Heart left ventricle (tissue), 16 donors: ENCODE measurements around the gene MS4A6E. TPM values are rescaled to one million over a fixed set of nuclear protein-coding genes. Genes with fewer than 3 reads are reported as not detected.
A peak's percentile ranks its signal among the peaks of the same experiment; 100 is the strongest.
"Not testable (repeated sequence)": the region's sequence is repeated elsewhere in the genome, so short reads cannot be mapped to it uniquely, and the experiment has no call there.

Experiments used
- ATAC-seq, 4 donors: fragments of 200-7000 bp; cut with Tn5 transposase; one replicate each; pipeline ENCODE4 v1.9.1; 2020 to 2022; ENCODE audit warnings: moderate library complexity in 4 of 4, mild to moderate bottlenecking in 3 of 4, moderate number of reproducible peaks in 1 of 4
- DNase-seq, 5 donors: peaks; one replicate each; pipeline ENCODE4 v3.0.0-alpha.2; 2020
- H3K27ac ChIP-seq, 12 donors: fragments of 200-600 bp; sonication (generic) in 4 of 12; one replicate each; pipeline versions ENCODE4 v1.5.0 to v1.8.0; 2016 to 2022; ENCODE audit warnings: mild to moderate bottlenecking in 2 of 12
- H3K27me3 ChIP-seq, 9 donors: fragments of 200-600 bp; sonication (generic) in 2 of 9; one replicate each; pipeline versions ENCODE4 v1.5.1 to v1.8.0; 2016 to 2022; ENCODE audit warnings: mild to moderate bottlenecking in 3 of 9
- H3K36me3 ChIP-seq, 9 donors: fragments of 200-600 bp; sonication (generic) in 2 of 9; one replicate each; pipeline versions ENCODE4 v1.5.0 to v1.8.0; 2018 to 2022; ENCODE audit warnings: mild to moderate bottlenecking in 2 of 9
- H3K4me1 ChIP-seq, 12 donors: fragments of 200-600 bp; sonication (generic) in 4 of 12; one replicate each; pipeline versions ENCODE4 v1.5.0 to v1.8.0; 2016 to 2022; ENCODE audit warnings: mild to moderate bottlenecking in 3 of 12
- H3K4me3 ChIP-seq, 12 donors: fragments of 200-600 bp; sonication (generic) in 4 of 12; one replicate each; pipeline versions ENCODE4 v1.5.0 to v1.8.0; 2017 to 2022; ENCODE audit warnings: mild to moderate bottlenecking in 9 of 12, moderate library complexity in 4 of 12
- H3K9me3 ChIP-seq, 12 donors: fragments of 200-600 bp; sonication (generic) in 4 of 12; one replicate each; pipeline versions ENCODE4 v1.5.0 to v1.8.0; 2016 to 2022; ENCODE audit warnings: mild to moderate bottlenecking in 1 of 12
- CTCF ChIP-seq, 12 donors: fragments of 200-600 bp; sonication (generic) in 4 of 12; IDR thresholded peaks; one replicate each; pipeline versions ENCODE4 v1.5.0 to v1.8.0; 2018 to 2022; ENCODE audit warnings: antibody characterized with exemption in 12 of 12, mild to moderate bottlenecking in 5 of 12
- POLR2A ChIP-seq, 2 donors: fragments of 450-650 bp; IDR thresholded peaks; one replicate each; pipeline ENCODE4 v1.6.1; 2017; ENCODE audit warnings: antibody characterized with exemption in 2 of 2, mild to moderate bottlenecking in 2 of 2, moderate library complexity in 2 of 2
- WGBS, 4 donors: extraction: QIAGEN DNeasy Blood & Tissue Kit in 2 of 4; methylation state at CpG; one replicate each; pipeline versions ENCODE4 v1.1.5 to v1.1.7; 2013 to 2018; 5-methylcytosine and 5-hydroxymethylcytosine counted together
- intact Hi-C, 10 donors: fragments of 100-400 bp; cut with DNase I; formaldehyde crosslinking; loops; one replicate each; pipeline versions ENCODE4 v1.11.1 to v1.14.2; 2022
- long read RNA-seq, 3 donors: library from polyadenylated mRNA; unstranded; transcript quantifications; one replicate each; pipeline ENCODE4 v2.0.0, GENCODE V29; 2020 to 2021
- polyA plus RNA-seq, 2 donors: library from polyadenylated mRNA; stranded (reverse); fragments of 200-250 nt; gene quantifications; one replicate each; pipeline ENCODE4 v1.2.3, GENCODE V29; 2013
- total RNA-seq, 9 donors: library from RNA; depleted of rRNA in 2 of 9; stranded (reverse); fragments of >200 nt in 2 of 9; fragmentation: NEBNext Ultra II Directional in 3 of 9; extraction: Animal tissue kit (Norgen Biotek cat#: 25700) in 3 of 9; gene quantifications; one replicate each; pipeline versions ENCODE4 v1.1.0 to v1.2.4, GENCODE V29; 2016 to 2023
- donor health status: ischemic (EF 13 %, LVEDD 7.1; RV severe dilation, severe dysfunction).
- donor health status: healthy with polysubstance abuse.
- donor health status: DM: no; HTN: yes; CAD: no.
- donor health status: DM: no; HTN: no; CAD: no.
- donor health status: ischemic (EF 25% LVEDD 6.9; RV normal size, moderate dysfunction).
- donor health status: ischemic (EF 25% LVEDD 5.7; RV mildly dilated, moderate dysfunction).
- donor health status: healthy.
- donor health status: DM: yes; HTN: yes; CAD: no.
- donor health status: ischemic (EF 35%, LVEDD 5.7; RV mildly dilated, moderate dysfunction).
- donor health status: nonischemic (EF 11% LVEDD 7.7; RV severe dilation, severe dysfunction).
- donor health status: DM: yes; HTN: yes; CAD: no.
- donor health status: PGD.
- donor health status: ischemic (EF 29% LVEDD 5.4; RV normal size, mild dysfunction).
- donor health status: nonischemic (EF 23%, LVEDD 6.1; RV moderate dilation, normal function).

The MS4A6E gene
- not detected for total RNA-seq
- polyA plus RNA-seq = under 1 TPM in 1 of 2 donors, not detected in 1; 0.18 TPM
- long read RNA-seq, donor 1 = 0 reads
- long read RNA-seq, donor 2 = 0 reads
- long read RNA-seq, donor 3 = 0 reads

- intact Hi-C loops = no loop called here
- Histone ChIP-seq H3K36me3 (no peaks in the 10 kb centered on the region), H3K9me3 (peaks cover 0 to 54% (median 13%) of the 10 kb centered on the region in 12 donors), H3K4me1 (no peaks in the 10 kb centered on the region), H3K27ac (no peak within 1 kb of the TSS), H3K4me3 (no peak within 1 kb of the TSS), H3K27me3 (no peaks in the 10 kb centered on the region)
- DNase-seq (no peak), ATAC-seq (no peak)
- WGBS, 4 donors = 0 to 58% (median 28%) methylated on average over 1 of the region's 1 CpG
- no peak for TF ChIP-seq POLR2A (IDR thresholded peaks at IDR 0.05)
- TF ChIP-seq CTCF (IDR thresholded peaks at IDR 0.05) = no peak
These were observed at the start of gene MS4A6E for GRCh38 chr11:60326955-60327354. TSS of gene MS4A6E (plus strand) at chr11:60327255. CDS start at chr11:60334896, 7,641 bp downstream.

- ATAC-seq (peak in 3 of 4 donors; percentile 45 to 85 (median 83)), DNase-seq (peak in 3 of 5 donors; percentile 10 to 34 (median 22))
- H3K27ac ChIP-seq = peak within 1 kb of the TSS in 7 of 12 donors; percentile 3 to 91 (median 50)
- H3K36me3 ChIP-seq = no peaks in the 10 kb centered on the region
- WGBS, 4 donors = 76 to 87% (median 82%) methylated on average over 3 of the region's 3 CpGs
- H3K4me3 ChIP-seq = peak within 1 kb of the TSS in 7 of 12 donors; percentile 15 to 55 (median 34)
- peaks cover 0 to 27% (median 0%) of the 10 kb centered on the region in 12 donors for H3K4me1 ChIP-seq
- intact Hi-C loops = no loop called here
- H3K9me3 ChIP-seq = no peaks in the 10 kb centered on the region
- TF ChIP-seq POLR2A (IDR thresholded peaks at IDR 0.05) (no peak), CTCF (IDR thresholded peaks at IDR 0.05) (no peak)
- no peaks in the 10 kb centered on the region for H3K27me3 ChIP-seq
These were observed 46.6 kb upstream of the MS4A6E start, which contains the start of gene MS4A4A for GRCh38 chr11:60280412-60280811. TSS of gene MS4A4A (plus strand) at chr11:60280666. CDS start at chr11:60280676, 10 bp downstream.

GRCh38 chr11:60281485-60281884 is 45.6 kb upstream of the MS4A6E start:
- Histone ChIP-seq H3K4me3 (peak overlapping the region in 5 of 12 donors; percentile 32 to 55 (median 36)), H3K9me3 (no peaks in the 10 kb centered on the region), H3K36me3 (no peaks in the 10 kb centered on the region), H3K27ac (peak overlapping the region in 6 of 12 donors; percentile 3 to 91 (median 50)), H3K4me1 (peaks cover 0 to 27% (median 0%) of the 10 kb centered on the region in 12 donors), H3K27me3 (no peaks in the 10 kb centered on the region)
- WGBS, 4 donors = 19 to 50% (median 38%) methylated on average over 2 of the region's 2 CpGs
- ATAC-seq (peak in 1 of 4 donors; percentile 34), DNase-seq (no peak)
- intact Hi-C loops = no loop called here
- TF ChIP-seq CTCF (IDR thresholded peaks at IDR 0.05) (no peak), POLR2A (IDR thresholded peaks at IDR 0.05) (no peak)

- Histone ChIP-seq H3K27ac (peak overlapping the region in 4 of 12 donors; percentile 42 to 91 (median 56)), H3K36me3 (no peaks in the 10 kb centered on the region), H3K4me1 (peaks cover 0 to 27% (median 0%) of the 10 kb centered on the region in 12 donors), H3K27me3 (no peaks in the 10 kb centered on the region), H3K9me3 (no peaks in the 10 kb centered on the region), H3K4me3 (peak overlapping the region in 6 of 12 donors; percentile 7 to 55 (median 35))
- no peak for ATAC-seq
- intact Hi-C loops = no loop called here
- 70 to 84% (median 76%) methylated on average over 2 of the region's 2 CpGs for WGBS, 4 donors
- no peak for DNase-seq
- no peak for TF ChIP-seq POLR2A (IDR thresholded peaks at IDR 0.05)
- TF ChIP-seq CTCF (IDR thresholded peaks at IDR 0.05) = no peak
These were observed 44.8 kb upstream of the MS4A6E start for GRCh38 chr11:60282286-60282685.

GRCh38 chr11:60285411-60286126 is 41.5 kb upstream of the MS4A6E start:
- H3K36me3 ChIP-seq, ATAC-seq, H3K27me3 ChIP-seq, DNase-seq, intact Hi-C loops, H3K4me3 ChIP-seq, H3K9me3 ChIP-seq: not testable (repeated sequence)
- Histone ChIP-seq H3K27ac (peak overlapping the region in 1 of 12 donors; percentile 91), H3K4me1 (peaks cover 0 to 18% (median 0%) of the 10 kb centered on the region in 12 donors)
- WGBS, 4 donors = 64 to 68% (median 66%) methylated on average over 7 of the region's 7 CpGs
